Tibial nerve (tissue), 4 donors: Measurements from ENCODE around the gene PRPF40A. TPM values are rescaled to one million over a fixed set of nuclear protein-coding genes. Genes with fewer than 3 reads are reported as not detected.

Source experiments
- DNase-seq, 2 donors: peaks; one replicate each; pipeline ENCODE4 v3.0.0-alpha.2; 2019; ENCODE audit warnings: low spot score in 2 of 2
- H3K27ac ChIP-seq, 4 donors: fragments of 200-600 bp; sonication (generic) in 3 of 4; one replicate each; pipeline ENCODE4 v1.5.1; 2017 to 2019; ENCODE audit warnings: mild to moderate bottlenecking in 1 of 4
- H3K27me3 ChIP-seq, 2 donors: fragments of 200-600 bp; sonication (generic) in 1 of 2; one replicate each; pipeline versions ENCODE4 v1.5.1 to v1.6.0; 2017 to 2019
- H3K36me3 ChIP-seq, 3 donors: fragments of 200-600 bp; sonication (generic); one replicate each; pipeline ENCODE4 v1.5.1; 2018 to 2019
- H3K4me1 ChIP-seq, 4 donors: fragments of 200-600 bp; sonication (generic) in 3 of 4; one replicate each; pipeline ENCODE4 v1.5.1; 2017 to 2019
- H3K4me3 ChIP-seq, 4 donors: fragments of 200-600 bp; sonication (generic) in 3 of 4; one replicate each; pipeline ENCODE4 v1.5.1; 2017 to 2019; ENCODE audit warnings: mild to moderate bottlenecking in 1 of 4, moderate library complexity in 1 of 4
- H3K9me3 ChIP-seq, 4 donors: fragments of 200-600 bp; sonication (generic) in 3 of 4; one replicate each; pipeline ENCODE4 v1.5.1; 2017 to 2019
- CTCF ChIP-seq, 5 experiments: fragments of 200-600 bp in 3 of 5; fragments of 450-650 bp in 2 of 5; sonication (generic) in 3 of 5; IDR thresholded peaks; one replicate each; pipeline ENCODE4 v1.5.1; 2016 to 2019; ENCODE audit warnings: antibody characterized with exemption in 5 of 5, mild to moderate bottlenecking in 3 of 5, moderate library complexity in 2 of 5
- EP300 ChIP-seq, 2 donors: sonication (generic); formaldehyde crosslinking; IDR thresholded peaks; one replicate each; pipeline ENCODE4 v1.6.1; 2017; ENCODE audit warnings: antibody characterized with exemption in 2 of 2, mild to moderate bottlenecking in 1 of 2
- POLR2A ChIP-seq, 2 donors: fragments of 450-650 bp; IDR thresholded peaks; one replicate each; pipeline ENCODE4 v1.6.1; 2017; ENCODE audit warnings: antibody characterized with exemption in 2 of 2, mild to moderate bottlenecking in 2 of 2, moderate library complexity in 2 of 2
- WGBS, 2 donors: methylation state at CpG; one replicate each; pipeline ENCODE4 v1.1.5; 2018; 5-methylcytosine and 5-hydroxymethylcytosine counted together
- total RNA-seq, 4 donors: library from RNA; depleted of rRNA; stranded (reverse); fragments of >200 nt; gene quantifications; one replicate each; pipeline ENCODE4 v1.1.0, GENCODE V29; 2016

PRPF40A gene
- total RNA-seq, 4 donors from 2014 or later = 66.4 to 97.7 (median 77.6) TPM

- DNase-seq = no peak
- WGBS, 2 donors = 72 to 77% methylated on average over 8 of the region's 8 CpGs
- TF ChIP-seq CTCF (IDR thresholded peaks at IDR 0.05) = no peak
- TF ChIP-seq EP300 (IDR thresholded peaks at IDR 0.05) = no peak
- no peak for TF ChIP-seq POLR2A (IDR thresholded peaks at IDR 0.05)
- Histone ChIP-seq H3K36me3 (peaks cover 0 to 82% (median 5%) of the 10 kb centered on the region in 3 donors), H3K4me3 (no peak overlapping the region), H3K4me1 (peaks cover 0 to 16% (median 6%) of the 10 kb centered on the region in 4 donors), H3K27me3 (no peaks in the 10 kb centered on the region), H3K27ac (peak overlapping the region in 1 of 4 donors; percentile 2), H3K9me3 (no peaks in the 10 kb centered on the region)
Observed at GRCh38 chr2:152638590-152638989, 78.7 kb downstream of the PRPF40A start.

GRCh38 chr2:152638056-152638455, 79.2 kb downstream of the PRPF40A start:
- Histone ChIP-seq H3K9me3 (no peaks in the 10 kb centered on the region), H3K4me1 (peaks cover 0 to 16% (median 6%) of the 10 kb centered on the region in 4 donors), H3K4me3 (no peak overlapping the region), H3K27me3 (no peaks in the 10 kb centered on the region), H3K36me3 (peaks cover 0 to 82% (median 5%) of the 10 kb centered on the region in 3 donors), H3K27ac (peak overlapping the region in 1 of 4 donors; percentile 2)
- no peak for TF ChIP-seq CTCF (IDR thresholded peaks at IDR 0.05)
- TF ChIP-seq POLR2A (IDR thresholded peaks at IDR 0.05) = no peak
- TF ChIP-seq EP300 (IDR thresholded peaks at IDR 0.05) = no peak
- WGBS, 2 donors = 86 to 93% methylated on average over 2 of the region's 2 CpGs
- DNase-seq = no peak

- Histone ChIP-seq H3K27me3 (no peaks in the 10 kb centered on the region), H3K4me1 (peaks cover 0 to 16% (median 6%) of the 10 kb centered on the region in 4 donors), H3K9me3 (no peaks in the 10 kb centered on the region), H3K36me3 (peaks cover 0 to 82% (median 5%) of the 10 kb centered on the region in 3 donors), H3K4me3 (no peak overlapping the region), H3K27ac (peak overlapping the region in 2 of 4 donors; percentile 2 to 52)
- no peak for DNase-seq
- WGBS, 2 donors = 60 to 68% methylated on average over 7 of the region's 7 CpGs
- no peak for TF ChIP-seq POLR2A (IDR thresholded peaks at IDR 0.05)
- no peak for TF ChIP-seq EP300 (IDR thresholded peaks at IDR 0.05)
- TF ChIP-seq CTCF (IDR thresholded peaks at IDR 0.05) = no peak
Observed at GRCh38 chr2:152637251-152637650, 80.0 kb downstream of the PRPF40A start.

GRCh38 chr2:152635635-152636298, 81.5 kb downstream of the PRPF40A start:
- WGBS, 2 donors = 25 to 31% methylated on average over 5 of the region's 5 CpGs
- DNase-seq = peak; percentile 42 to 69
- peaks cover 0 to 81% (median 8%) of the 10 kb centered on the region in 3 donors for H3K36me3 ChIP-seq
- H3K27me3 ChIP-seq = no peaks in the 10 kb centered on the region
- peaks cover 0 to 16% (median 6%) of the 10 kb centered on the region in 4 donors for H3K4me1 ChIP-seq
- no peak overlapping the region for H3K4me3 ChIP-seq
- H3K27ac ChIP-seq = peak overlapping the region in 1 of 4 donors; percentile 2
- TF ChIP-seq POLR2A (IDR thresholded peaks at IDR 0.05) (no peak), CTCF (IDR thresholded peaks at IDR 0.05) (peak; percentile 62 to 84 (median 82))
- H3K9me3 ChIP-seq = no peaks in the 10 kb centered on the region

- DNase-seq = no peak
- Histone ChIP-seq H3K4me1 (peaks cover 0 to 17% (median 6%) of the 10 kb centered on the region in 4 donors), H3K4me3 (no peak overlapping the region), H3K27ac (no peak overlapping the region), H3K36me3 (peaks cover 0 to 79% (median 4%) of the 10 kb centered on the region in 3 donors), H3K9me3 (no peaks in the 10 kb centered on the region), H3K27me3 (no peaks in the 10 kb centered on the region)
- TF ChIP-seq POLR2A (IDR thresholded peaks at IDR 0.05) (no peak), EP300 (IDR thresholded peaks at IDR 0.05) (no peak), CTCF (IDR thresholded peaks at IDR 0.05) (no peak)
- whole genome bisulfite sequencing, 2 donors = 90 to 97% methylated on average over 3 of the region's 3 CpGs
Observed at GRCh38 chr2:152632736-152633135, 84.5 kb downstream of the PRPF40A start.
